IMR-90 (cell line): ENCODE data around the gene OARD1. TPM values are rescaled to one million over a fixed set of nuclear protein-coding genes. Genes with fewer than 3 reads are reported as not detected.

ENCODE experiments used
- ATAC-seq: fragments of 200-7000 bp; cut with Tn5 transposase; 2 replicates; pipeline ENCODE4 v1.9.1; 2020; ENCODE audit warnings: low read depth, mild to moderate bottlenecking, moderate library complexity
- BruUV-seq: library from RNA; stranded (reverse); fragments of 400-500 nt; replicated peaks from 2 replicates; lab custom pipeline; 2021; lab: Mats Ljungman, UMichigan
- CTCF ChIA-PET: fragments of 300-600 bp; formaldehyde crosslinking; extraction: SDS; loops from one replicate; lab custom pipeline; 2021; ENCODE audit warnings: antibody characterized with exemption; lab: Yijun Ruan, JAX
- POLR2A ChIA-PET: fragments of 300-600 bp; sonication (Branson Sonifier 250); formaldehyde crosslinking; loops from one replicate; lab custom pipeline; 2022; ENCODE audit warnings: antibody characterized with exemption; ENCODE audit not compliant: unreplicated experiment; lab: Charles Lee
- DNase-seq: peaks from one replicate; pipeline ENCODE4 v3.0.0; 2013
- H2AFZ ChIP-seq: replicated peaks from 2 replicates; pipeline ENCODE3; 2013; ENCODE audit warnings: low read length, mild to moderate bottlenecking; ENCODE audit not compliant: poor library complexity
- H2AK5ac ChIP-seq: 2 replicates; pipeline ENCODE4 v1.6.1; 2013; ENCODE audit warnings: low read depth, low read length, inconsistent platforms
- H2AK9ac ChIP-seq: replicated peaks from 2 replicates; pipeline ENCODE3; 2013; ENCODE audit warnings: mild to moderate bottlenecking, low read depth, low read length, moderate library complexity; ENCODE audit not compliant: poor library complexity
- H2BK120ac ChIP-seq: 2 replicates; pipeline ENCODE4 v1.6.1; 2013; ENCODE audit warnings: low read depth, low read length, inconsistent platforms
- H2BK15ac ChIP-seq: 3 replicates; pipeline ENCODE4 v1.6.1; 2013; ENCODE audit warnings: low read depth, low read length, inconsistent platforms
- H2BK20ac ChIP-seq: 2 replicates; pipeline ENCODE4 v1.6.1; 2013; ENCODE audit warnings: low read depth, mild to moderate bottlenecking, inconsistent platforms, low read length, moderate library complexity
- H2BK5ac ChIP-seq: 2 replicates; pipeline ENCODE4 v1.6.1; 2013; ENCODE audit warnings: mild to moderate bottlenecking, low read depth, low read length, inconsistent platforms; ENCODE audit not compliant: poor library complexity, severe bottlenecking
- H3K14ac ChIP-seq: replicated peaks from 2 replicates; pipeline ENCODE4 v1.6.1; 2013; ENCODE audit warnings: low read depth, low read length, inconsistent platforms
- H3K18ac ChIP-seq: 2 replicates; pipeline ENCODE4 v1.6.1; 2013; ENCODE audit warnings: low read depth, low read length, control low read depth
- H3K23ac ChIP-seq: 2 replicates; pipeline ENCODE4 v1.6.1; 2013; ENCODE audit warnings: low read depth, low read length, inconsistent platforms
- H3K27ac ChIP-seq: 2 replicates; pipeline ENCODE4 v1.5.1; 2013; ENCODE audit warnings: mild to moderate bottlenecking, control low read depth, low read length; ENCODE audit not compliant: insufficient read depth
- H3K27me3 ChIP-seq: 2 replicates; pipeline ENCODE4 v1.6.1; 2013; ENCODE audit warnings: low read length; ENCODE audit not compliant: control insufficient read depth, insufficient read depth
- H3K36me3 ChIP-seq: 2 replicates; pipeline ENCODE4 v1.6.1; 2013; ENCODE audit warnings: low read length, mixed read lengths; ENCODE audit not compliant: control insufficient read depth, insufficient read depth
- H3K4ac ChIP-seq: 2 replicates; pipeline ENCODE4 v1.6.1; 2013; ENCODE audit warnings: low read depth, low read length, inconsistent platforms
- H3K4me1 ChIP-seq: 2 replicates; pipeline ENCODE4 v1.6.1; 2013; ENCODE audit warnings: low read length, mixed read lengths; ENCODE audit not compliant: control insufficient read depth, insufficient read depth
- H3K4me2 ChIP-seq: 2 replicates; pipeline ENCODE4 v1.6.1; 2013; ENCODE audit warnings: low read depth, mild to moderate bottlenecking, control low read depth, low read length, moderate library complexity
- H3K4me3 ChIP-seq: 2 replicates; pipeline ENCODE4 v1.5.1; 2013; ENCODE audit warnings: low read depth, mild to moderate bottlenecking, control low read depth, low read length, moderate library complexity; ENCODE audit not compliant: insufficient read depth
- H3K56ac ChIP-seq: 2 replicates; pipeline ENCODE4 v1.6.1; 2013; ENCODE audit warnings: low read length, inconsistent platforms; ENCODE audit not compliant: insufficient read depth; ENCODE audit errors: extremely low read depth
- H3K79me1 ChIP-seq, 2 experiments: 2 replicates each; pipeline ENCODE4 v1.6.1; 2013; ENCODE audit warnings: low read length in 2 of 2, inconsistent platforms in 1 of 2, low read depth in 1 of 2
- H3K9ac ChIP-seq: 2 replicates; pipeline ENCODE4 v1.6.1; 2013; ENCODE audit warnings: low read depth, low read length, control low read depth
- H3K9me1 ChIP-seq: 2 replicates; pipeline ENCODE4 v1.6.1; 2013; ENCODE audit warnings: low read length, inconsistent platforms; ENCODE audit not compliant: insufficient read depth
- H3K9me3 ChIP-seq: 2 replicates; pipeline ENCODE4 v1.6.1; 2013; ENCODE audit warnings: low read length; ENCODE audit not compliant: control insufficient read depth, insufficient read depth
- H4K20me1 ChIP-seq: 2 replicates; pipeline ENCODE4 v1.6.1; 2013; ENCODE audit warnings: low read length, inconsistent platforms; ENCODE audit not compliant: insufficient read depth
- H4K5ac ChIP-seq: 2 replicates; pipeline ENCODE4 v1.6.1; 2013; ENCODE audit warnings: mild to moderate bottlenecking, low read depth, low read length, control low read depth
- H4K8ac ChIP-seq, 2 experiments: 2 replicates each; pipeline ENCODE4 v1.6.1; 2013; ENCODE audit warnings: low read depth in 2 of 2, low read length in 2 of 2, control low read depth in 1 of 2, inconsistent platforms in 1 of 2
- H4K91ac ChIP-seq: 2 replicates; pipeline ENCODE4 v1.6.1; 2013; ENCODE audit warnings: low read depth, low read length, inconsistent platforms; ENCODE audit not compliant: insufficient read depth
- BHLHE40 ChIP-seq: fragments of 150-350 bp; IDR thresholded peaks from 2 replicates; pipeline ENCODE4 v1.6.1; 2016; ENCODE audit warnings: mild to moderate bottlenecking, low read depth, low read length
- CEBPB ChIP-seq: IDR thresholded peaks from 2 replicates; pipeline ENCODE4 v1.6.1; 2012; ENCODE audit warnings: low read depth, low read length, improper control_type of control experiment
- CHD1 ChIP-seq: IDR thresholded peaks from 2 replicates; pipeline ENCODE4 v1.6.1; 2012; ENCODE audit warnings: low read depth, low read length, improper control_type of control experiment
- CTCF ChIP-seq: conservative IDR thresholded peaks from 2 replicates; pipeline ENCODE4 v1.5.1; 2012; ENCODE audit warnings: mild to moderate bottlenecking, low read depth, low read length, improper control_type of control experiment
- ELK1 ChIP-seq: fragments of 150-350 bp; IDR thresholded peaks from 2 replicates; pipeline ENCODE4 v1.6.1; 2016; ENCODE audit warnings: low read depth, mild to moderate bottlenecking, low read length, moderate library complexity, borderline replicate concordance
- FOS ChIP-seq: fragments of 150-350 bp; IDR thresholded peaks from 2 replicates; pipeline ENCODE4 v1.6.1; 2016; ENCODE audit warnings: low read depth, low read length
- MAFK ChIP-seq: IDR thresholded peaks from 2 replicates; pipeline ENCODE4 v1.6.1; 2012; ENCODE audit warnings: low read depth, low read length, improper control_type of control experiment
- MAZ ChIP-seq: IDR thresholded peaks from 2 replicates; pipeline ENCODE4 v1.6.1; 2012; ENCODE audit warnings: low read depth, mild to moderate bottlenecking, low read length, improper control_type of control experiment, moderate library complexity, borderline replicate concordance
- MXI1 ChIP-seq: IDR thresholded peaks from 2 replicates; pipeline ENCODE4 v1.6.1; 2012; ENCODE audit warnings: low read depth, mild to moderate bottlenecking, low read length, moderate library complexity, borderline replicate concordance
- NFE2L2 ChIP-seq: fragments of 150-350 bp; IDR thresholded peaks from 2 replicates; pipeline ENCODE4 v1.6.1; 2016; ENCODE audit warnings: low read depth, mild to moderate bottlenecking, low read length
- POLR2A ChIP-seq: IDR thresholded peaks from 2 replicates; pipeline ENCODE4 v1.6.1; 2012; ENCODE audit warnings: mild to moderate bottlenecking, low read depth, low read length
- RAD21 ChIP-seq: IDR thresholded peaks from 2 replicates; pipeline ENCODE4 v1.6.1; 2012; ENCODE audit warnings: low read length, improper control_type of control experiment
- RCOR1 ChIP-seq: IDR thresholded peaks from 2 replicates; pipeline ENCODE4 v1.6.1; 2012; ENCODE audit warnings: mild to moderate bottlenecking, low read length, improper control_type of control experiment; ENCODE audit not compliant: insufficient replicate concordance
- RFX5 ChIP-seq: IDR thresholded peaks from 2 replicates; pipeline ENCODE4 v1.8.0; 2012; ENCODE audit warnings: low read depth, mild to moderate bottlenecking, low read length, moderate library complexity
- SMC3 ChIP-seq: fragments of 150-350 bp; IDR thresholded peaks from 2 replicates; pipeline ENCODE4 v1.6.1; 2016; ENCODE audit warnings: low read depth, mild to moderate bottlenecking, antibody characterized with exemption, low read length, moderate library complexity
- USF2 ChIP-seq: fragments of 150-350 bp; IDR thresholded peaks from 2 replicates; pipeline ENCODE4 v1.6.1; 2017; ENCODE audit warnings: mild to moderate bottlenecking, antibody characterized with exemption, low read length, low read depth
- WGBS, 2 experiments: methylation state at CpG; one replicate each; pipeline versions ENCODE4 v1.1.5 to v1.1.7; 2013; ENCODE audit warnings: missing lambda C conversion rate in 2 of 2; ENCODE audit not compliant: insufficient read length in 1 of 2; ENCODE audit errors: extremely low coverage in 2 of 2; 5-methylcytosine and 5-hydroxymethylcytosine counted together
- dilution Hi-C: fragments of 300-500 bp; cut with HindIII; formaldehyde crosslinking; loops from one replicate; pipeline ENCODE4 v1.14.3; 2018; ENCODE audit warnings: low sequenced_read_pairs; ENCODE audit not compliant: unreplicated experiment
- in situ Hi-C: fragments of 300-500 bp; cut with MboI; formaldehyde crosslinking; loops from 3 replicates; pipeline ENCODE4 v1.14.3; 2019; ENCODE audit warnings: low sequenced_read_pairs, inconsistent platforms, mixed read lengths
- intact Hi-C: fragments of 100-400 bp; cut with micrococcal nuclease; formaldehyde crosslinking; loops from 2 replicates; pipeline ENCODE4 v1.10.0; 2022
- polyA plus RNA-seq, 3 experiments: library from polyadenylated mRNA; depleted of rRNA; stranded (reverse); fragments of >200 nt; gene quantifications; 2 replicates each; pipeline ENCODE4 v1.2.3, GENCODE V29; 2012; ENCODE audit warnings: low replicate concordance in 1 of 3
- total RNA-seq: library from RNA; depleted of rRNA; stranded (reverse); fragments of >200 nt; gene quantifications from 2 replicates; pipeline ENCODE4 v1.2.3, GENCODE V29; 2012

The OARD1 gene
- total and polyA plus RNA-seq, 2 of the 4 experiments (the other 2 are of a cell fraction) = 2.3 to 5.5 TPM

GRCh38 chr6:41088451-41088850 is 16.3 kb upstream of the OARD1 start:
- in situ Hi-C loops = no loop called here
- peak overlapping the region; percentile 49; the same call in 1 of the 2 replicates for H3K27ac ChIP-seq

More at GRCh38 chr6:41088451-41088850, 16.3 kb upstream of the OARD1 start:
- Histone ChIP-seq H2AK5ac (no peak overlapping the region), H3K4me2 (no peak overlapping the region), H3K36me3 (peaks cover 28% of the 10 kb centered on the region), H2AFZ (no peak overlapping the region), H4K5ac (no peak overlapping the region), H3K4me3 (no peak overlapping the region), H2BK5ac (no peak overlapping the region), H3K9me1 (no peaks in the 10 kb centered on the region), H3K18ac (no peak overlapping the region), H4K20me1 (no peaks in the 10 kb centered on the region), H3K27me3 (no peaks in the 10 kb centered on the region), H2BK120ac (no peak overlapping the region), H2BK20ac (no peak overlapping the region), H4K91ac (no peak overlapping the region), H3K56ac (no peak overlapping the region), H4K8ac (no peak overlapping the region), H2BK15ac (no peak overlapping the region), H2AK9ac (no peak overlapping the region), H3K14ac (no peak overlapping the region), H3K79me1 (peaks cover 2 to 3% of the 10 kb centered on the region in 2 experiments; a peak in 2 of 4 replicates), H3K4ac (no peak overlapping the region), H3K9me3 (no peaks in the 10 kb centered on the region), H3K9ac (no peak overlapping the region), H3K23ac (no peak overlapping the region), H3K4me1 (peaks cover 3% of the 10 kb centered on the region)
- DNase-seq (peak; percentile 25), ATAC-seq (peak; percentile 42; the same call in 1 of the 2 replicates)
- ChIA-PET POLR2A (no interaction called here), CTCF (no interaction called here)
- no TSS peak for BruUV-seq
- intact Hi-C loops (no loop called here), dilution Hi-C loops (no loop called here)
- TF ChIP-seq MXI1 = no peak
- TF ChIP-seq RAD21 = no peak
- no peak for TF ChIP-seq USF2
- TF ChIP-seq CEBPB = no peak
- TF ChIP-seq POLR2A = no peak
- no peak for TF ChIP-seq FOS
- no peak for TF ChIP-seq CHD1
- no peak for TF ChIP-seq ELK1
- TF ChIP-seq NFE2L2 = no peak
- no peak for TF ChIP-seq BHLHE40
- no peak for TF ChIP-seq RCOR1
- no peak for TF ChIP-seq MAZ
- TF ChIP-seq SMC3 = no peak
- TF ChIP-seq RFX5 = no peak
- no peak for TF ChIP-seq CTCF
- no peak for TF ChIP-seq MAFK
- WGBS, 2 experiments = no CpG with 5 or more reads among the region's 4 CpGs
